Measurements from ENCODE around the gene USP15. TPM values are rescaled to one million over a fixed set of nuclear protein-coding genes. Genes with fewer than 3 reads are reported as not detected.

USP15 gene
- total and polyA plus RNA-seq, 4 donors = 37.9 to 105 (median 52.5) TPM

DNA sequence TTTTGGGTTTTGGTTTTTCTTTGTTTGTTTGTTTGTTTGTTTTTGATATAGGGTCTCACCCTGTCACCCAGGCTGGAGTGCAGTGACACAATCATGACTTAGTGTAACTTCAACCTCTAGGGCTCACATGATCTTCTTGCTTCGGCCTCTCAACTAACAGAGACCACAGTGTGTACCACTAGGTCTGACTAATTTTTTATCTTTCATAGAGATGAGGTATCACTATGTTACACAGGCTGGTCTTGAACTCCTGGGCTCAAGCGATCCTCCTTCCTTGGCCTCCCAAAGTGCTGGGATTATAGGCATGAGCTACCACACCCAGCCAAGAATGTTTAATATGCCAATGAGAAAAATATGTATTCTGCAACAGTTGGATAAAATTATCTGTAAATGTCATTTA is 29.6 kb upstream of the USP15 start:
- WGBS (ENCODE audit: insufficient coverage) = no CpG with 5 or more reads among the region's 2 CpGs
- H3K36me3 ChIP-seq (ENCODE audit: control insufficient read depth, insufficient read depth, low read length) = no peaks in the 10 kb centered on the region
- no peak overlapping the region for H3K27ac ChIP-seq (ENCODE audit: low read depth, low read length)
- H3K9me3 ChIP-seq (ENCODE audit: control insufficient read depth, insufficient read depth, low read length) = no peaks in the 10 kb centered on the region
- no peaks in the 10 kb centered on the region for H3K4me1 ChIP-seq (ENCODE audit: control insufficient read depth, insufficient read depth, low read length)
- no peaks in the 10 kb centered on the region for H3K27me3 ChIP-seq (ENCODE audit: control insufficient read depth, insufficient read depth, low read length)
- no peak for DNase-seq (ENCODE audit: low read depth in 4 of 6, low spot score in 6 of 6)
- H3K4me3 ChIP-seq (ENCODE audit: low read depth, low read length) = no peak overlapping the region

- Histone ChIP-seq H3K36me3 (ENCODE audit: control insufficient read depth, insufficient read depth, low read length) (no peaks in the 10 kb centered on the region), H3K9me3 (ENCODE audit: control insufficient read depth, insufficient read depth, low read length) (no peaks in the 10 kb centered on the region), H3K27ac (ENCODE audit: low read depth, low read length) (no peak overlapping the region), H3K4me1 (ENCODE audit: control insufficient read depth, insufficient read depth, low read length) (no peaks in the 10 kb centered on the region), H3K27me3 (ENCODE audit: control insufficient read depth, insufficient read depth, low read length) (no peaks in the 10 kb centered on the region), H3K4me3 (ENCODE audit: low read depth, low read length) (no peak overlapping the region)
- 50% methylated on average over 1 of the region's 3 CpGs for WGBS (ENCODE audit: insufficient coverage)
- no peak for DNase-seq (ENCODE audit: low read depth in 4 of 6, low spot score in 6 of 6)
Measured at GRCh38 chr12:62232143-62232729, 28.0 kb upstream of the USP15 start.

- 76% methylated on average over 2 of the region's 2 CpGs for WGBS (ENCODE audit: insufficient coverage)
- Histone ChIP-seq H3K4me3 (ENCODE audit: low read depth, low read length) (no peak overlapping the region), H3K9me3 (ENCODE audit: control insufficient read depth, insufficient read depth, low read length) (peaks cover 2% of the 10 kb centered on the region), H3K36me3 (ENCODE audit: control insufficient read depth, insufficient read depth, low read length) (no peaks in the 10 kb centered on the region), H3K4me1 (ENCODE audit: control insufficient read depth, insufficient read depth, low read length) (no peaks in the 10 kb centered on the region), H3K27me3 (ENCODE audit: control insufficient read depth, insufficient read depth, low read length) (no peaks in the 10 kb centered on the region), H3K27ac (ENCODE audit: low read depth, low read length) (no peak overlapping the region)
- DNase-seq (ENCODE audit: low read depth in 4 of 6, low spot score in 6 of 6) = no peak
Measured at GRCh38 chr12:62233805-62234204, 26.4 kb upstream of the USP15 start.

GRCh38 chr12:62239571-62239970 is 20.6 kb upstream of the USP15 start:
- no peak overlapping the region for H3K27ac ChIP-seq (ENCODE audit: low read depth, low read length)
- peaks cover 2% of the 10 kb centered on the region for H3K9me3 ChIP-seq (ENCODE audit: control insufficient read depth, insufficient read depth, low read length)
- no peaks in the 10 kb centered on the region for H3K36me3 ChIP-seq (ENCODE audit: control insufficient read depth, insufficient read depth, low read length)
- no peak for DNase-seq (ENCODE audit: low read depth in 4 of 6, low spot score in 6 of 6)
- WGBS (ENCODE audit: insufficient coverage) = no CpG with 5 or more reads among the region's 2 CpGs
- H3K4me1 ChIP-seq (ENCODE audit: control insufficient read depth, insufficient read depth, low read length) = no peaks in the 10 kb centered on the region
- no peak overlapping the region for H3K4me3 ChIP-seq (ENCODE audit: low read depth, low read length)
- H3K27me3 ChIP-seq (ENCODE audit: control insufficient read depth, insufficient read depth, low read length) = no peaks in the 10 kb centered on the region

GRCh38 chr12:62247281-62248045 is 12.7 kb upstream of the USP15 start:
- Histone ChIP-seq H3K27me3 (ENCODE audit: control insufficient read depth, insufficient read depth, low read length) (no peaks in the 10 kb centered on the region), H3K36me3 (ENCODE audit: control insufficient read depth, insufficient read depth, low read length) (no peaks in the 10 kb centered on the region), H3K4me1 (ENCODE audit: control insufficient read depth, insufficient read depth, low read length) (no peaks in the 10 kb centered on the region), H3K9me3 (ENCODE audit: control insufficient read depth, insufficient read depth, low read length) (no peaks in the 10 kb centered on the region), H3K4me3 (ENCODE audit: low read depth, low read length) (no peak overlapping the region), H3K27ac (ENCODE audit: low read depth, low read length) (no peak overlapping the region)
- DNase-seq (ENCODE audit: low read depth in 4 of 6, low spot score in 6 of 6) = no peak
- 67% methylated on average over 2 of the region's 3 CpGs for WGBS (ENCODE audit: insufficient coverage)

DNA sequence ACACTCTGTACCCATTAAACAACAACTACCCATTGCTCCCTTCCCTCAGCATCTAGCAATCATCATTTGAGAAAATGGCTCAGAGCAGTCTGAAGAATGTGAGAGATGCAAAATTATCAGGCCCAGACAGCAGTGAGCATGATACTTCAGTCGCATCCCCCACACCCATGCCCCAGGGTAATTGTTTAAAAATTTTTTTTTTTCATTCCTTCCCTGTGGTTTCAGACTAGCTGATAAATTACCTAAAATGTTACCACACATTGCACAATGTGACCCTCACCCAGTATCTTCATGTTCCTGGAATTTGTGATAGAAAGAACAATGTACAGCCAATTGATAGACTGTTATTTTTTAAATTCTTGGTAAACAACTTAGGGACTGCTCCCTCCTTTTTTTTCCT is 11.3 kb upstream of the USP15 start:
- WGBS (ENCODE audit: insufficient coverage) = no CpG with 5 or more reads among the region's 1 CpG
- Histone ChIP-seq H3K9me3 (ENCODE audit: control insufficient read depth, insufficient read depth, low read length) (no peaks in the 10 kb centered on the region), H3K4me1 (ENCODE audit: control insufficient read depth, insufficient read depth, low read length) (no peaks in the 10 kb centered on the region), H3K27me3 (ENCODE audit: control insufficient read depth, insufficient read depth, low read length) (no peaks in the 10 kb centered on the region), H3K27ac (ENCODE audit: low read depth, low read length) (no peak overlapping the region), H3K4me3 (ENCODE audit: low read depth, low read length) (no peak overlapping the region), H3K36me3 (ENCODE audit: control insufficient read depth, insufficient read depth, low read length) (no peaks in the 10 kb centered on the region)
- no peak for DNase-seq (ENCODE audit: low read depth in 4 of 6, low spot score in 6 of 6)

DNA sequence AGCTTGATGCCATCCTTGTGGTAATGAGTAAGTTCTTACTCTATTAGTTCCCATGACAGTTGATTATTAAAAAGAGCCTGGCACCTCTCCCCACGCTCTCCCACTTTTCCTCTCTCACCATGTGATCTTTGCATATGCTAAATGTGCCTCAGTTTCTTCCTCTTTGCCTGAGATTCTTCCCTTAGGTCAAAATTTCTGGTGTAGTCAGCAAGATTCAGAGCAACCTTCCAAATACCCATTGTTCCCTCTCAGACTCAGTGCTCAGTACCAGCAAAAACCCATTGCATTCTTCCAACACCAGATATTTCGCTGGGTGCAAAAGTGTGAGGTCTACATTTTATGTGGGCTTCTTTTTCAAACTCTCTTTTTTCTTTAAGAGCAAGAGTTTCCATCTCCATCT is 10.8 kb upstream of the USP15 start:
- H3K27ac ChIP-seq (ENCODE audit: low read depth, low read length) = no peak overlapping the region
- no peaks in the 10 kb centered on the region for H3K27me3 ChIP-seq (ENCODE audit: control insufficient read depth, insufficient read depth, low read length)
- no peaks in the 10 kb centered on the region for H3K36me3 ChIP-seq (ENCODE audit: control insufficient read depth, insufficient read depth, low read length)
- no peak overlapping the region for H3K4me3 ChIP-seq (ENCODE audit: low read depth, low read length)
- WGBS (ENCODE audit: insufficient coverage) = 89% methylated on average over 1 of the region's 2 CpGs
- no peaks in the 10 kb centered on the region for H3K9me3 ChIP-seq (ENCODE audit: control insufficient read depth, insufficient read depth, low read length)
- no peak for DNase-seq (ENCODE audit: low read depth in 4 of 6, low spot score in 6 of 6)
- no peaks in the 10 kb centered on the region for H3K4me1 ChIP-seq (ENCODE audit: control insufficient read depth, insufficient read depth, low read length)

GRCh38 chr12:62250671-62251608 is 9.3 kb upstream of the USP15 start:
- Histone ChIP-seq H3K9me3 (ENCODE audit: control insufficient read depth, insufficient read depth, low read length) (no peaks in the 10 kb centered on the region), H3K4me1 (ENCODE audit: control insufficient read depth, insufficient read depth, low read length) (no peaks in the 10 kb centered on the region), H3K4me3 (ENCODE audit: low read depth, low read length) (no peak overlapping the region), H3K27me3 (ENCODE audit: control insufficient read depth, insufficient read depth, low read length) (no peaks in the 10 kb centered on the region), H3K27ac (ENCODE audit: low read depth, low read length) (no peak overlapping the region), H3K36me3 (ENCODE audit: control insufficient read depth, insufficient read depth, low read length) (no peaks in the 10 kb centered on the region)
- WGBS (ENCODE audit: insufficient coverage) = 89% methylated on average over 3 of the region's 3 CpGs
- no peak for DNase-seq (ENCODE audit: low read depth in 4 of 6, low spot score in 6 of 6)

- no peak for DNase-seq (ENCODE audit: low read depth in 4 of 6, low spot score in 6 of 6)
- no peaks in the 10 kb centered on the region for H3K4me1 ChIP-seq (ENCODE audit: control insufficient read depth, insufficient read depth, low read length)
- no peak overlapping the region for H3K4me3 ChIP-seq (ENCODE audit: low read depth, low read length)
- no peak overlapping the region for H3K27ac ChIP-seq (ENCODE audit: low read depth, low read length)
- H3K27me3 ChIP-seq (ENCODE audit: control insufficient read depth, insufficient read depth, low read length) = no peaks in the 10 kb centered on the region
- H3K36me3 ChIP-seq (ENCODE audit: control insufficient read depth, insufficient read depth, low read length) = no peaks in the 10 kb centered on the region
- H3K9me3 ChIP-seq (ENCODE audit: control insufficient read depth, insufficient read depth, low read length) = no peaks in the 10 kb centered on the region
Measured at GRCh38 chr12:62251609-62251958, 8.6 kb upstream of the USP15 start.
